ENCODE data around the gene AGBL3. TPM values are rescaled to one million over a fixed set of nuclear protein-coding genes. Genes with fewer than 3 reads are reported as not detected.

Gene AGBL3
- 7.7 and 8.8 TPM in 2 replicates for total RNA-seq
- long read RNA-seq, partial matches to known transcripts = 1 of 41 reads
- long read RNA-seq, other reads (novel, unspliced or antisense) = 36 of 41 reads

DNA sequence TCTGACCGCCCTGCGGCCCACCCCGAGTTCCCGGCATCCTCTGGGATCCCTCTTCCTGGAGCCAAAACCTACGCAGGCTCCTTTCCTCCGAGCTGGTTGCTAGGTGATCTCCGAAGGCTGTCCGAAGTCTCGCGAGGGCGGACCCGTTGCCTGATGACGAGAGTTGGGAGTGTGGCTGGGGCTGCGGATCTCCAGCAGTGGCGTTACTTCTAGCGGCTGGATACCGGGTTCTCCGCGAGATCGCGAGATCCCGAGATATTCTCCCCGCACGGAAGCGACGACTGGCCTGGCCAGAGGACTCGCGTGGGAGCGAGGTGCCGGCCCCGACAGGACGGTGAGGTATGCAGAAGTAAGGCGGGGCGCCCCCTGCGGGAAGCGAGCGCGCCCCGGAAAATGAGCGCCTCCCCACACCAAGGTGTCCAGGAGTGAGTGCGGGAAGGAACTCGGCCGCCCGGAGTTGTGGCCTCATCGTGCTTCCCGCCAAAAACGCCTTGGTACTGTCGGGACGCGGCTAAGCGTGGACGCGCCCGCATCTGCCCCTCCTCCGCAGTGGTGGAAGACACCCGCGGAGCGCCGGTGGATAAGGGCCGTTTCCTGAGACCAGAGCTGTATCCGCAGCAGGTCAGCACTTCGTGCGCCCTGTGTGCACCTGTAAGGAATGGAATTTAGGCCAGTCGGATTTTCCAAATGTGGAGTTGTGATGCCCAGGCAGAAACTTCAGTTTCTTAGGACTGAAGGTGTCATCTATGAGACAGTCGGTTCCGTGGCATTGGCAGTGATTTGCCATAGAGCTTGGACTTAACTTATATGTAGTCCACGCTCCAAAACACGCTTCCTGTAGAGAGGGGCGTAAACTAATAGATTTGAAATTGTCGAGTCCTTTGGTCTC lies at the start of gene AGBL3:
Gene AGBL3, plus strand, starts transcription at position 146 of the 889 bp plus-strand sequence. CDS start 1,426 bp downstream, outside the sequence.
- H3K27me3 Mint-ChIP-seq = no peaks in the 10 kb centered on the region
- DNase-seq (ENCODE audit: low spot score, unreplicated experiment) = peak; percentile 83
- H3K36me3 Mint-ChIP-seq (ENCODE audit: insufficient read depth) = peaks cover 19% of the 10 kb centered on the region
- H3K4me1 Mint-ChIP-seq (ENCODE audit: low read depth) = peaks cover 33% of the 10 kb centered on the region
- peak; percentile 64 for TF ChIP-seq CTCF (IDR thresholded peaks at IDR 0.05; ENCODE audit: unreplicated experiment)
- peak within 1 kb of the TSS; percentile 95 for H3K4me3 Mint-ChIP-seq (ENCODE audit: low read depth)
- H3K9me3 Mint-ChIP-seq (ENCODE audit: low read depth) = no peaks in the 10 kb centered on the region
- H3K27ac Mint-ChIP-seq = peak within 1 kb of the TSS; percentile 99

DNA sequence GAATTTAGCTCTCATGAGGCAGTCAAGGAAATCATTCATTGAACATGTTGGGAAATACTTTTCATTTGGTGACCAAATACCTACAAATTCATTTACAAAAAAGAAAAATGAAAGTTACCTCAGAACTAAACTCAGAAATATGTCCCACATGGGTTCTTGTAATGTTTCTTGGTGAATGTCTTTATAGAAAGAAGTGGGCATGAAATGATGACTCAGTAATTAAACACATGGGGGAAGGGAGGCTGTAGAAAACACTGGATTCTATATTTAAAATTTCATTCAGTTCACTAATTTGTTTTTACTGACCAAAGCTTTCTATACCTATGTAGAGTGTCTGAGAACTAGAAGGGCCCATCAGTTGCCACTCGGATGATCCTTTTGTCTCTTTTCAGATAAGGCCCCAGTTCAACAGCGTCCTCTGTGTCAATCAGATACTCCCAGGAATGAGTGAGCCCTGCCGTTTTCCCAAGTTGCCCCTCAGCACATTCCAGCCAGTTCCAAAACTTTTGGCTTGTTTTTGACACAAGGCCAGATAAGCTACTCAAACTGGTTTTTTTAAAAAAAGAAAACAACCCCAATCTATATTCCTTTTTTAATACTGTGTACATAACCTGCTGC lies 49.3 kb upstream of the AGBL3 start:
- DNase-seq (ENCODE audit: low spot score, unreplicated experiment) = no peak
- Mint-ChIP-seq H3K27me3 (no peaks in the 10 kb centered on the region), H3K36me3 (ENCODE audit: insufficient read depth) (peaks cover 29% of the 10 kb centered on the region), H3K4me1 (ENCODE audit: low read depth) (peaks cover 35% of the 10 kb centered on the region), H3K27ac (peak overlapping the region; percentile 17), H3K4me3 (ENCODE audit: low read depth) (no peak overlapping the region), H3K9me3 (ENCODE audit: low read depth) (no peaks in the 10 kb centered on the region)
- no peak for TF ChIP-seq CTCF (IDR thresholded peaks at IDR 0.05; ENCODE audit: unreplicated experiment)

DNA sequence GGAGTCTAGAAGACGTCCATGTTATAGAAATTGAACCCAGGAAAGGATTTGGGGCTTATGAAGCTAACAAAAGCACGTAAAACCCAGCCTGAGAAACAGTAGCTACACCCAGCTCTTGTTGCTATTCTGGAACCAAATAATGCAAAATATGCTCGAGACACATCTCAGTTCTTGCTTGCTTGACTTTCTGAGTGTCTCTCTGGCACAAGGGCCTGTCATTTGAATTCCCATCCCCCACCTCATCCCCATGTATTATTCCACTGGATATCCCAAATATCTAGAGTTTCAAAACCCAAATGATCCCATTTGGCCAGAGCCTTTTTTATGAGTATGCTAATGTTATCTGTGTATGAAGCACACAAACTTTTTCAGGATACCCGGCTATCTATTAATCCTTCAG lies 48.2 kb upstream of the AGBL3 start:
- Mint-ChIP-seq H3K27ac (peak overlapping the region; percentile 18), H3K9me3 (ENCODE audit: low read depth) (no peaks in the 10 kb centered on the region), H3K4me3 (ENCODE audit: low read depth) (no peak overlapping the region), H3K36me3 (ENCODE audit: insufficient read depth) (peaks cover 20% of the 10 kb centered on the region), H3K27me3 (no peaks in the 10 kb centered on the region), H3K4me1 (ENCODE audit: low read depth) (peaks cover 44% of the 10 kb centered on the region)
- DNase-seq (ENCODE audit: low spot score, unreplicated experiment) = no peak
- no peak for TF ChIP-seq CTCF (IDR thresholded peaks at IDR 0.05; ENCODE audit: unreplicated experiment)

DNA sequence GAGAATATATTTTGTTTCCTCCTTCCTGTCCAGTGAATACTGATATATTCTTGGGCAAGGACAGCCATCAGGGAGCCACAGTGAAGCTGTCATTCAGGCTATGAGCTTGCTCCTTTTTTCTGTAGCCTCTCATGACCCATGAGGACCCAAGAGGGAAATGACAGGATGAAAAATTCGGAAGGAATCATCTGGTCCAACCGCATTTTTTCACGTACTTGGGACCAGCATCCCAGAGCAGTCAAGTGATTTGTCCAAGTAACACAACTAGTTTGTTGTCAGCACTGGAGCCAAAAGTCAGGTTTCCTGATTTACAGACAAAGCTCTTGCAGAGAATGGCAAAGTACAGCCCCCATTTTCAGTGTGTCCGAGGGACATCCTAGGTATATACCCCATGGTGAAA lies 47.2 kb upstream of the AGBL3 start:
- peaks cover 48% of the 10 kb centered on the region for H3K4me1 Mint-ChIP-seq (ENCODE audit: low read depth)

More for the DNA sequence above, 47.2 kb upstream of the AGBL3 start:
- no peak for DNase-seq (ENCODE audit: low spot score, unreplicated experiment)
- Mint-ChIP-seq H3K27me3 (no peaks in the 10 kb centered on the region), H3K4me3 (ENCODE audit: low read depth) (no peak overlapping the region), H3K36me3 (ENCODE audit: insufficient read depth) (peaks cover 20% of the 10 kb centered on the region), H3K9me3 (ENCODE audit: low read depth) (no peaks in the 10 kb centered on the region), H3K27ac (peak overlapping the region; percentile 49)
- TF ChIP-seq CTCF (IDR thresholded peaks at IDR 0.05; ENCODE audit: unreplicated experiment) = no peak
